Ovary (tissue), 9 donors: ENCODE measurements around the gene ZNF609. TPM values are rescaled to one million over a fixed set of nuclear protein-coding genes. Genes with fewer than 3 reads are reported as not detected.

ENCODE experiments used
- DNase-seq, 5 donors: peaks; one replicate each; pipeline ENCODE4 v3.0.0-alpha.2; 2019 to 2020
- H3K27ac ChIP-seq, 2 donors: fragments of 200-600 bp; one replicate each; pipeline versions ENCODE4 v1.5.1 to v1.8.0; 2019 to 2022
- H3K27me3 ChIP-seq: fragments of 200-600 bp; one replicate; pipeline ENCODE4 v1.8.0; 2022
- H3K36me3 ChIP-seq: fragments of 200-600 bp; sonication (generic); one replicate; pipeline ENCODE4 v1.5.1; 2019
- H3K4me1 ChIP-seq: one replicate; pipeline ENCODE4 v1.8.1; 2013; ENCODE audit warnings: mild to moderate bottlenecking, moderate library complexity; ENCODE audit not compliant: insufficient read depth
- H3K4me3 ChIP-seq: fragments of 200-600 bp; sonication (generic); one replicate; pipeline ENCODE4 v1.5.1; 2017
- H3K9me3 ChIP-seq, 2 donors: fragments of 200-600 bp in 1 of 2; sonication (generic) in 1 of 2; one replicate each; pipeline versions ENCODE4 v1.5.1 to v1.8.1; 2013 to 2019; ENCODE audit warnings: mild to moderate bottlenecking in 1 of 2, moderate library complexity in 1 of 2
- EP300 ChIP-seq: sonication (generic); formaldehyde crosslinking; IDR thresholded peaks from one replicate; pipeline ENCODE4 v1.6.1; 2017; ENCODE audit warnings: antibody characterized with exemption
- POLR2A ChIP-seq: fragments of 450-650 bp; IDR thresholded peaks from one replicate; pipeline ENCODE4 v1.6.1; 2017; ENCODE audit warnings: antibody characterized with exemption, mild to moderate bottlenecking, moderate library complexity
- WGBS, 3 donors: extraction: QIAGEN DNeasy Blood & Tissue Kit in 1 of 3; methylation state at CpG; one replicate each; pipeline versions ENCODE4 v1.1.5 to v1.1.7; 2013 to 2017; 5-methylcytosine and 5-hydroxymethylcytosine counted together
- intact Hi-C, 4 donors: fragments of 100-400 bp; cut with DNase I; formaldehyde crosslinking; loops; one replicate each; pipeline versions ENCODE4 v1.11.0 to v1.15.1; 2022 to 2023
- polyA plus RNA-seq, 2 donors: library from polyadenylated mRNA; stranded (reverse); fragments of 200-250 nt in 1 of 2; fragments of 350-450 nt in 1 of 2; fragmentation: Illumina TruSeq in 1 of 2; extraction: RNeasy Lipid Tissue Mini Kit (QIAGEN cat#74804) in 1 of 2; gene quantifications; one replicate each; pipeline ENCODE4 v1.2.3, GENCODE V29; 2013 to 2014
- total RNA-seq, 7 donors: library from RNA; depleted of rRNA in 2 of 7; stranded (reverse); fragments of >200 nt in 2 of 7; fragmentation: NEBNext Ultra II Directional in 3 of 7; extraction: Animal tissue kit (Norgen Biotek cat#: 25700) in 3 of 7; gene quantifications; one replicate each; pipeline versions ENCODE4 v1.1.0 to v1.2.4, GENCODE V29; 2016 to 2023
- TF ChIP-seq, protein P1 (sequence below), 3 donors: fragments of 450-650 bp in 2 of 3; fragments of 200-600 bp in 1 of 3; IDR thresholded peaks; one replicate each; pipeline versions ENCODE4 v1.5.1 to v1.8.0; 2016 to 2022; ENCODE audit warnings: antibody characterized with exemption in 3 of 3, mild to moderate bottlenecking in 1 of 3
- donor health status: DM: no; HTN: no; CAD: no; lungs with moderate emphysema.
- donor health status: DM: no; HTN: no; CAD: no.
- donor health status: Bipolar disorder and iron deficiency.
- donor health status: DM: yes; HTN: yes; CAD: no.
- donor health status: DM: no; HTN: no; CAD: no.
- donor health status: DM: yes; HTN: yes; CAD: no.

The ZNF609 gene
- total and polyA plus RNA-seq, 9 donors = 18.4 to 63.6 (median 40.7) TPM

DNA sequence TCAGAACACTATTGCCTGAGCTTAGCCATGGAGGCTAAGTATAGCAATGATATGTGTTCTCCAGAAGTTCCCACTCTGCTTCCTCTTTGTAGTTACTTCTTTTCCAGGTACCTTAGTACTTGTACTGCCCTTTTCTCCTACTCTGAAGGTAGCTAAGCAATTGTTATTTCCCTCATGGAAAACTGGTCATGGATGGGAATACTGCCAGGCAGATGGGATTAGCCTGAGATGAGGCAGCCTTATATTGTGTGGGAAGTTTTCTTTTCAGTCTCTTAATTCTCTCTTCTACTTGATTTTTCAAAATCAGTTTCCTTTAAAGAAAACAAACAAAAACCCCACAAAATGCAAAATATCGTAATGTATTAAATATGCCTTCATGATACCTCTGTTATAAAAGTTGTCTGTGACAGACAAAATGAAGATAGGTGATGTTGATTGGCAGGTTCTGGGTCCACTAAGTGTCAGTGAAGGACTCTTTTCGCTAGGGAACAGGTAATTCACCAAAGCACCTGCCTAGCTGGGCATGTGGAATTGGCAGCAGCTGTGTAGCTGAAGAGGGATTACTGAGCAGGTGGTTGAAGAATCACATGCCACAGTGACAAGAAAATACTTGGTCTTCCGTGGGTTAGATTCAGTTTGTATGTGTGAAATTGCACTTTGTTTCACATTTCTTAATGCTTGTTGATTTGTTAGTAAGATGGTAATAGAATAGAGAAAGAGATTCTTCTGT, 4.1 kb downstream of the ZNF609 start:
- no peaks in the 10 kb centered on the region for H3K9me3 ChIP-seq
- no peaks in the 10 kb centered on the region for H3K36me3 ChIP-seq
- H3K4me1 ChIP-seq = peaks cover 19% of the 10 kb centered on the region
- no peak for DNase-seq
- no peak overlapping the region for H3K27ac ChIP-seq
- TF ChIP-seq, protein P1, sequence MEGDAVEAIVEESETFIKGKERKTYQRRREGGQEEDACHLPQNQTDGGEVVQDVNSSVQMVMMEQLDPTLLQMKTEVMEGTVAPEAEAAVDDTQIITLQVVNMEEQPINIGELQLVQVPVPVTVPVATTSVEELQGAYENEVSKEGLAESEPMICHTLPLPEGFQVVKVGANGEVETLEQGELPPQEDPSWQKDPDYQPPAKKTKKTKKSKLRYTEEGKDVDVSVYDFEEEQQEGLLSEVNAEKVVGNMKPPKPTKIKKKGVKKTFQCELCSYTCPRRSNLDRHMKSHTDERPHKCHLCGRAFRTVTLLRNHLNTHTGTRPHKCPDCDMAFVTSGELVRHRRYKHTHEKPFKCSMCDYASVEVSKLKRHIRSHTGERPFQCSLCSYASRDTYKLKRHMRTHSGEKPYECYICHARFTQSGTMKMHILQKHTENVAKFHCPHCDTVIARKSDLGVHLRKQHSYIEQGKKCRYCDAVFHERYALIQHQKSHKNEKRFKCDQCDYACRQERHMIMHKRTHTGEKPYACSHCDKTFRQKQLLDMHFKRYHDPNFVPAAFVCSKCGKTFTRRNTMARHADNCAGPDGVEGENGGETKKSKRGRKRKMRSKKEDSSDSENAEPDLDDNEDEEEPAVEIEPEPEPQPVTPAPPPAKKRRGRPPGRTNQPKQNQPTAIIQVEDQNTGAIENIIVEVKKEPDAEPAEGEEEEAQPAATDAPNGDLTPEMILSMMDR (IDR thresholded peaks at IDR 0.05) = no peak
- TF ChIP-seq POLR2A (no peak), EP300 (no peak)
- whole genome bisulfite sequencing, 3 donors = 66 to 70% (median 69%) methylated on average over 3 of the region's 3 CpGs
- no peaks in the 10 kb centered on the region for H3K27me3 ChIP-seq
- intact Hi-C loops = no loop called here
- no peak overlapping the region for H3K4me3 ChIP-seq

DNA sequence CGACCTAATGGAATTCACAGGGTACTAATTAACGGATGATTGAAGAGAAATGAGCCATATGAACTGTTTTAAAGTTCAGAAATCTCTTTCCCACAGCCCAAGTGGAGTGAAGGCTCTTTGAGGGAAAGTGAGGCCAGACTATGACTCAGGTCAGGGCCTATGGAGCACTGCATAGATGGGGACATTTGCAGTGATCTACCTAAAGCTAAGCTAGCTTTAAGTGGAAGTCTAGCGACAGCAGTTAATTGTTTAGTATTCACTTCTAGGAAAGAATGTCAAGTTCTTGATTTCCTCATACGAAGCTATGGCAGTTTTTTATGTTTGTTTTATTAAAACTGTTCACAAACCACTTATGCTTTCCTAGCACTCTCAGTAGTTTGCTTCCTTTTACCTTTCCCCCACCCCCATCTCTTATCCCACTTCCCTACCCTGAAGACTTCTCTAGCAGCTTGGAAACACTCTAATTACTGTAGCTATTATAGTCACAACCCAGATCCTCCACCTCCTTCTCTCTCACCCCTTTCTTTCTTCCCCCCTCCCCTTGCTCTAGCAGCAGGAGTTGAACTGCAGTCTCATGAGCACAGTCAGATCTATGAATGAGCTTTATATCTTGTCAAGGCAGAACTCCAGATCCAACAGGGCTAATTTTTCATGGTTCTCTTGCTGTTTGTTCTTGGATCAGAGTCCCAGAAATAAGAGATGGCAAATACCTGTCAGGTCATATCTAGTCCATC, 6.2 kb downstream of the ZNF609 start:
- TF ChIP-seq EP300 (no peak), POLR2A (no peak)
- TF ChIP-seq, protein P1 (IDR thresholded peaks at IDR 0.05) = no peak
- intact Hi-C loops = no loop called here
- Histone ChIP-seq H3K9me3 (no peaks in the 10 kb centered on the region), H3K27ac (no peak overlapping the region), H3K36me3 (no peaks in the 10 kb centered on the region), H3K27me3 (no peaks in the 10 kb centered on the region), H3K4me1 (peaks cover 19% of the 10 kb centered on the region), H3K4me3 (no peak overlapping the region)
- DNase-seq = no peak
- 68 to 78% (median 72%) methylated on average over 4 of the region's 4 CpGs for WGBS, 3 donors

DNA sequence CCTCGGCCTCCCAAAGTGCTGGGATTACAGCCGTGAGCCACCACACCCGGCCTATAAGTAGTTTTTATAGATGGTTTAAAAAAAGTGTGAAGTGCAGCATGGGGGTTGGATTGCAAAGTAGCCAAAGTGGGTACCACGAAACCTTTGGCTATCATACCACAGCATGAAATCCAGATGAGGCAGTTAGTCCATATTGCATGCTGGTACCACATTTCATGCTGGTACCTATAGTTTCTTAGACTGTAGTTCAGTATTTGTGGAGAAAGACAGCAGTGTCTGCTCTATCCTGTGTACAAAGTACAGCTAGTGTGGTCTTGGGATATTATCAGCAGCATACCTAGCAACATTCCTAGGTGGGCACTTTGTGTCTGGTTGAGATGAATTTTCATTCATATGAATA, 11.8 kb downstream of the ZNF609 start:
- Histone ChIP-seq H3K27me3 (no peaks in the 10 kb centered on the region), H3K9me3 (no peaks in the 10 kb centered on the region), H3K36me3 (no peaks in the 10 kb centered on the region), H3K4me1 (peaks cover 8% of the 10 kb centered on the region), H3K4me3 (no peak overlapping the region), H3K27ac (no peak overlapping the region)
- WGBS, 3 donors = 87 to 96% (median 93%) methylated on average over 4 of the region's 4 CpGs
- intact Hi-C loops = no loop called here
- DNase-seq = no peak
- TF ChIP-seq, protein P1 (IDR thresholded peaks at IDR 0.05) = no peak
- TF ChIP-seq POLR2A (no peak), EP300 (no peak)

DNA sequence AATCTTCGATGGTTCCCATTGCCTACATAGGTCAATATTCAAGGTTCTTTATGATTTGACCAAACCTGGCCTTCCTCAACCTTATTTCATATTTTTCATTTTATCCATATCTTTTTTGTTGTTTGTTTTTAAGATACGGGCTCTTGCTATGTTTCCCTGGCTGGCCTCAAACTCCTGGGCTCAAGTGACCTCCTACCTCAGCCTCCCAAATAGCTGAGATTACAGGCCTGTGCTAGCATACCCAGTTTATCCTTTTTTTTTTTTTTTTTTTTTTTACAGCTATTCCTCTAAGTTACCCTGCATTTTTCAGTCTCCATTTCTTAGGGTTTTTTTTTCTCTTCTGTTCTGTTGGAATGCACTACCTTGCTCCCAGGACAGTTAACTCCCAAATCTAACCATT, 14.5 kb downstream of the ZNF609 start:
- 58 to 74% (median 62%) methylated on average over 2 of the region's 2 CpGs for WGBS, 3 donors

More for the DNA sequence above, 14.5 kb downstream of the ZNF609 start:
- H3K4me3 ChIP-seq = no peak overlapping the region
- H3K27ac ChIP-seq = no peak overlapping the region
- TF ChIP-seq, protein P1 (IDR thresholded peaks at IDR 0.05) = no peak
- TF ChIP-seq EP300 (no peak), POLR2A (no peak)
- intact Hi-C loops = no loop called here
- no peaks in the 10 kb centered on the region for H3K36me3 ChIP-seq
- H3K9me3 ChIP-seq = no peaks in the 10 kb centered on the region
- DNase-seq = no peak
- H3K27me3 ChIP-seq = no peaks in the 10 kb centered on the region
- H3K4me1 ChIP-seq = peaks cover 7% of the 10 kb centered on the region
